DND-41 (cell line): Measurements from ENCODE around the gene VSIG10L2.

ENCODE experiments used
- CTCF ChIP-seq: IDR thresholded peaks from 2 replicates; pipeline ENCODE4 v1.5.1; 2012; ENCODE audit warnings: borderline replicate concordance, low read length, moderate library complexity, mild to moderate bottlenecking; ENCODE audit not compliant: poor library complexity, severe bottlenecking; ENCODE audit errors: extremely low read depth
- EZH2 ChIP-seq: IDR thresholded peaks from 3 replicates; pipeline ENCODE4 v1.6.1; 2012; ENCODE audit warnings: borderline replicate concordance, low read depth, mild to moderate bottlenecking, moderate library complexity, low read length, inconsistent platforms; ENCODE audit not compliant: severe bottlenecking

- no peak for TF ChIP-seq CTCF
- no peak for TF ChIP-seq EZH2
These were observed 19.2 kb upstream of the VSIG10L2 start for GRCh38 chr11:125926682-125927081.
